Vagina (tissue), 2 donors: Measurements from ENCODE around the gene UBE2Q1.

Source experiments
- CTCF ChIP-seq, 3 experiments: fragments of 450-650 bp in 2 of 3; fragments of 200-600 bp in 1 of 3; sonication (generic) in 1 of 3; IDR thresholded peaks; one replicate each; pipeline ENCODE4 v1.5.1; 2017 to 2019; ENCODE audit warnings: antibody characterized with exemption in 3 of 3, mild to moderate bottlenecking in 2 of 3, moderate library complexity in 2 of 3
- POLR2A ChIP-seq, 2 donors: fragments of 450-650 bp; IDR thresholded peaks; one replicate each; pipeline ENCODE4 v1.6.1; 2017; ENCODE audit warnings: antibody characterized with exemption in 2 of 2, mild to moderate bottlenecking in 2 of 2, moderate library complexity in 2 of 2
- POLR2AphosphoS5 ChIP-seq, 2 donors: sonication (generic); formaldehyde crosslinking; IDR thresholded peaks; one replicate each; pipeline ENCODE4 v1.9.0; 2017; ENCODE audit warnings: antibody characterized with exemption in 2 of 2, mild to moderate bottlenecking in 2 of 2, low read depth in 1 of 2; ENCODE audit not compliant: insufficient read depth in 1 of 2

GRCh38 chr1:154578058-154578418, 19.6 kb upstream of the UBE2Q1 start:
- TF ChIP-seq CTCF (IDR thresholded peaks at IDR 0.05) (no peak), POLR2AphosphoS5 (IDR thresholded peaks at IDR 0.05; ENCODE audit: insufficient read depth in 1 of 2, low read depth in 1 of 2) (no peak), POLR2A (IDR thresholded peaks at IDR 0.05) (no peak)
